Measurements from ENCODE around the gene GLTP.
"Not testable (repeated sequence)": the region's sequence is repeated elsewhere in the genome, so short reads cannot be mapped to it uniquely, and the experiment has no call there.

The GLTP gene

GRCh38 chr12:109880043-109880931 lies at the start of gene GLTP:
TSS of gene GLTP (minus strand) at chr12:109880541. CDS start at chr12:109880374, 167 bp downstream.
- DNase-seq = peak; percentile 57

- DNase-seq = not testable (repeated sequence)
These were observed 49.0 kb upstream of the GLTP start for GRCh38 chr12:109929326-109929725.

- no peak for DNase-seq
These were observed 47.8 kb upstream of the GLTP start for GRCh38 chr12:109928058-109928656.

- no peak for DNase-seq
These were observed 47.3 kb upstream of the GLTP start for GRCh38 chr12:109927622-109928021.

GRCh38 chr12:109926488-109927210 lies 46.3 kb upstream of the GLTP start:
- DNase-seq = no peak

GRCh38 chr12:109926016-109926415 lies 45.7 kb upstream of the GLTP start:
- DNase-seq = no peak

- no peak for DNase-seq
These were observed 45.0 kb upstream of the GLTP start for GRCh38 chr12:109925185-109925840.

- no peak for DNase-seq
These were observed 43.3 kb upstream of the GLTP start for GRCh38 chr12:109923481-109924245.

- DNase-seq = no peak
These were observed 42.7 kb upstream of the GLTP start for GRCh38 chr12:109923038-109923437.

GRCh38 chr12:109921982-109922381 lies 41.6 kb upstream of the GLTP start:
- DNase-seq = no peak

GRCh38 chr12:109920261-109920780 lies 40.0 kb upstream of the GLTP start:
- no peak for DNase-seq

GRCh38 chr12:109919456-109919855 lies 39.1 kb upstream of the GLTP start:
- DNase-seq = no peak

- DNase-seq = no peak
These were observed 35.7 kb upstream of the GLTP start for GRCh38 chr12:109916045-109916444.

GRCh38 chr12:109915171-109916040 lies 35.1 kb upstream of the GLTP start:
- DNase-seq = no peak

GRCh38 chr12:109914461-109914860 lies 34.1 kb upstream of the GLTP start:
- no peak for DNase-seq

GRCh38 chr12:109912855-109913321 lies 32.5 kb upstream of the GLTP start:
- DNase-seq = no peak

- DNase-seq = no peak
These were observed 30.6 kb upstream of the GLTP start for GRCh38 chr12:109910969-109911348.

GRCh38 chr12:109910254-109910968 lies 30.1 kb upstream of the GLTP start:
- DNase-seq = no peak

GRCh38 chr12:109905301-109905700 lies 25.0 kb upstream of the GLTP start:
- no peak for DNase-seq

GRCh38 chr12:109902891-109903418 lies 22.6 kb upstream of the GLTP start:
- no peak for DNase-seq

All from GOT3 (cell line).